Lung (tissue), 12 donors: Measurements from ENCODE around the gene SLC47A1. TPM values are rescaled to one million over a fixed set of nuclear protein-coding genes. Genes with fewer than 3 reads are reported as not detected.

ENCODE experiments used
- ATAC-seq: fragments of 200-7000 bp; cut with Tn5 transposase; one replicate; pipeline ENCODE4 v1.9.1; 2020; ENCODE audit warnings: moderate number of reproducible peaks; ENCODE audit not compliant: insufficient read depth, low FRiP score
- DNase-seq, 3 donors: peaks; one replicate each; pipeline ENCODE4 v3.0.0-alpha.2; 2013 to 2017
- H3K27ac ChIP-seq, 2 donors: one replicate each; pipeline ENCODE4 v1.5.1; 2013; ENCODE audit warnings: mild to moderate bottlenecking in 2 of 2, moderate library complexity in 2 of 2, control low read depth in 1 of 2, inconsistent platforms in 1 of 2, low read depth in 1 of 2, low read length in 1 of 2
- H3K27me3 ChIP-seq, 3 donors: one replicate each; pipeline ENCODE4 v1.5.1; 2013; ENCODE audit warnings: low read length in 2 of 3; ENCODE audit not compliant: control insufficient read depth in 3 of 3, insufficient read depth in 3 of 3
- H3K36me3 ChIP-seq, 4 donors: one replicate each; pipeline ENCODE4 v1.5.1; 2013; ENCODE audit warnings: low read length in 4 of 4, mild to moderate bottlenecking in 1 of 4, moderate library complexity in 1 of 4; ENCODE audit not compliant: control insufficient read depth in 4 of 4, insufficient read depth in 4 of 4
- H3K4me1 ChIP-seq, 5 donors: one replicate each; pipeline ENCODE4 v1.5.1; 2013; ENCODE audit warnings: low read length in 5 of 5, mild to moderate bottlenecking in 2 of 5, moderate library complexity in 1 of 5; ENCODE audit not compliant: control insufficient read depth in 5 of 5, insufficient read depth in 5 of 5
- H3K4me3 ChIP-seq: one replicate; pipeline ENCODE4 v1.5.1; 2013; ENCODE audit warnings: mild to moderate bottlenecking, control low read depth, moderate library complexity
- H3K9ac ChIP-seq, 2 donors: one replicate each; pipeline ENCODE4 v1.5.1; 2013; ENCODE audit warnings: low read length in 2 of 2, control low read depth in 1 of 2; ENCODE audit not compliant: insufficient read depth in 1 of 2
- H3K9me3 ChIP-seq, 4 donors: one replicate each; pipeline ENCODE4 v1.5.1; 2013; ENCODE audit warnings: low read length in 3 of 4, mild to moderate bottlenecking in 1 of 4, moderate library complexity in 1 of 4; ENCODE audit not compliant: control insufficient read depth in 4 of 4, insufficient read depth in 3 of 4
- WGBS, 2 donors: extraction: QIAGEN DNeasy Blood & Tissue Kit; methylation state at CpG; one replicate each; pipeline ENCODE4 v1.1.7; 2013; 5-methylcytosine and 5-hydroxymethylcytosine counted together
- polyA plus RNA-seq, 2 donors: library from polyadenylated mRNA; stranded (reverse); fragments of 200-250 nt; gene quantifications; one replicate each; pipeline ENCODE4 v1.2.1, GENCODE V29; 2013
- total RNA-seq, 2 donors: library from RNA; depleted of rRNA in 1 of 2; stranded (reverse); fragments of >200 nt in 1 of 2; gene quantifications; one replicate each; pipeline ENCODE4 v1.2.1, GENCODE V29; 2014 to 2021
- TF ChIP-seq, protein P1 (sequence below): IDR thresholded peaks from 2 replicates; pipeline ENCODE4 v1.5.1; 2012; ENCODE audit warnings: mild to moderate bottlenecking; ENCODE audit errors: control extremely low read depth, extremely low read depth
- donor health status: control.
- donor health status: control.
- donor health status: Bipolar disorder and iron deficiency.
- donor health status: healthy.
- donor health status: DM: yes; HTN: yes; CAD: no.

The SLC47A1 gene
- total and polyA plus RNA-seq, 4 donors = 0.74 to 9.4 (median 2.3) TPM

DNA sequence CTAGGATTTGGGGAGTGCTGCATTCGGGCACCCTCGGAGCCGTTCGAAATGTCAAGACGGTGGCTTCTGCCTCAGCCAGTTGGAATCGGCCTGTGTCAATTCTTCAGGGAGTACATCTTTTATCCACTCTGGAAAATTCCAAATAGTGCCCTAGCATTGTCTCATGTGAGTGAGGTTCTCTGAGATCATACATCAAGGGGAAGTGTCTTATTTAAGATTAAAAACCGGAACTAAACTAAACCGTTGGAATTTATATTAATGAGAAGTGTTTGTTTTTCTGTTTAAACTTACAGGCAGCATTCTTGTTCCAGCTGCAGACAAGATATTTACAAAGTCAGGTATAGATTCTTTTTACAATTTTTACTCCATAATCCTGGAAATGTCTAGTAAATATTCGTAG, 56.8 kb downstream of the SLC47A1 start:
- Histone ChIP-seq H3K36me3 (no peaks in the 10 kb centered on the region), H3K4me3 (no peak overlapping the region), H3K27ac (no peak overlapping the region), H3K4me1 (no peaks in the 10 kb centered on the region), H3K27me3 (no peaks in the 10 kb centered on the region), H3K9me3 (no peaks in the 10 kb centered on the region), H3K9ac (no peak overlapping the region)
- no peak for ATAC-seq
- DNase-seq = no peak
- TF ChIP-seq, protein P1, sequence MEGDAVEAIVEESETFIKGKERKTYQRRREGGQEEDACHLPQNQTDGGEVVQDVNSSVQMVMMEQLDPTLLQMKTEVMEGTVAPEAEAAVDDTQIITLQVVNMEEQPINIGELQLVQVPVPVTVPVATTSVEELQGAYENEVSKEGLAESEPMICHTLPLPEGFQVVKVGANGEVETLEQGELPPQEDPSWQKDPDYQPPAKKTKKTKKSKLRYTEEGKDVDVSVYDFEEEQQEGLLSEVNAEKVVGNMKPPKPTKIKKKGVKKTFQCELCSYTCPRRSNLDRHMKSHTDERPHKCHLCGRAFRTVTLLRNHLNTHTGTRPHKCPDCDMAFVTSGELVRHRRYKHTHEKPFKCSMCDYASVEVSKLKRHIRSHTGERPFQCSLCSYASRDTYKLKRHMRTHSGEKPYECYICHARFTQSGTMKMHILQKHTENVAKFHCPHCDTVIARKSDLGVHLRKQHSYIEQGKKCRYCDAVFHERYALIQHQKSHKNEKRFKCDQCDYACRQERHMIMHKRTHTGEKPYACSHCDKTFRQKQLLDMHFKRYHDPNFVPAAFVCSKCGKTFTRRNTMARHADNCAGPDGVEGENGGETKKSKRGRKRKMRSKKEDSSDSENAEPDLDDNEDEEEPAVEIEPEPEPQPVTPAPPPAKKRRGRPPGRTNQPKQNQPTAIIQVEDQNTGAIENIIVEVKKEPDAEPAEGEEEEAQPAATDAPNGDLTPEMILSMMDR = no peak
- WGBS, 2 donors = 68 to 69% methylated on average over 9 of the region's 9 CpGs

DNA sequence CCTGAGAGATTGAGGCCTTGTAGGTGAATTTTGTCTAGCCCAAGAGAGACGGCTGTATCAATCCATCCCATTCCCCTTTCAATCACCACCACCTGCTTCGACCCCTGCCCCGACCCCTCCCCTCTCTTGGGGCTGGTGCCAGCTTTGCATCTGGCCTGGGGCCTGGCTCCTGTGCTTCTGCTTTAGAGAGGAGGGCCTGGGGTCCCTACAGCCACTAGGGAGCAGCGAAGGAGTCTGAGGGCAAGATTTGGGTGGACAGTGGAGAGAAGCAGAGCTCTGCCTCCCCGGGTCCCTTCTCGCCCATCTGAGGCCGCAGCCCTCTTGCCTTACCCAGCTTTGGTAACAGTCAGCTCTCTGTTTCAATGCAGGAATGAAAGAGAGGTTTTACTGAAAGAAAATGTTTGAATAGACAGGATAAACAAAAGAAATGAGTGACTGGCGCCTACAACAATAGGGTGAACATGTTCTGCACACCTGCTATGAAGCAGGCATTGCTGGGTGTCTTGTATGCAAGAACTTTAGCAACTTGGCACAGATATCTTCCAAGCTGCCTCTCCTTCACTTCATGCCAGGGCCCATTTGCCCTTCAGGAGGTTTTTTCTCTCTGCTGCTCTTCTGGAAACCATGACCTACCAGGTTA, 57.4 kb downstream of the SLC47A1 start:
- no peaks in the 10 kb centered on the region for H3K27me3 ChIP-seq

DNA sequence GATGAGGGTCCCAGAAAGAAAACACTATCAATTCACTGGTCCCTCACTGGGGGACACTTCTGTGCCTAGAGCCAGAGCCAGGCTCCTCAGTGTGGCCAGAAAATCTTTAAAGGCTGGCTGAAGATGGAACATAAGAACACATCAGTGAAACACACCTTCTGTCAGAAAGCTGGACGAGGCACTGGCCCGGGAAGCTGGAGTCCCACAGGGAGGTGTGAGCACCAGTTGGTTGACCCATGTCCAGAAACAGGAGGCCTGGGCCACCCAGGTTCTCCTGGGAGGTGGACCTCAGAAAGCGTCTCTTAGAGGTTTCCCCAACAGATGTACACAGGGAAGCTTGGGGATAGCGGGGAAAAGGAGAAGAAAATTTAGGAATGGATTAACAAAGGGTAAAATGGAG, 58.7 kb downstream of the SLC47A1 start:
- no peaks in the 10 kb centered on the region for H3K9me3 ChIP-seq
- H3K4me3 ChIP-seq = no peak overlapping the region
- no peak overlapping the region for H3K9ac ChIP-seq
- H3K27me3 ChIP-seq = no peaks in the 10 kb centered on the region
- no peak for DNase-seq
- ATAC-seq = no peak
- H3K36me3 ChIP-seq = no peaks in the 10 kb centered on the region
- H3K4me1 ChIP-seq = no peaks in the 10 kb centered on the region
- TF ChIP-seq, protein P1 = no peak
- H3K27ac ChIP-seq = no peak overlapping the region
- WGBS, 2 donors = 74 to 80% methylated on average over 4 of the region's 4 CpGs

More for the DNA sequence above, 57.4 kb downstream of the SLC47A1 start:
- 77 to 81% methylated on average over 8 of the region's 8 CpGs for WGBS, 2 donors
- Histone ChIP-seq H3K36me3 (no peaks in the 10 kb centered on the region), H3K9me3 (no peaks in the 10 kb centered on the region), H3K27ac (no peak overlapping the region), H3K4me1 (no peaks in the 10 kb centered on the region), H3K4me3 (no peak overlapping the region), H3K9ac (no peak overlapping the region)
- TF ChIP-seq, protein P1 = no peak
- ATAC-seq = no peak
- DNase-seq = no peak

DNA sequence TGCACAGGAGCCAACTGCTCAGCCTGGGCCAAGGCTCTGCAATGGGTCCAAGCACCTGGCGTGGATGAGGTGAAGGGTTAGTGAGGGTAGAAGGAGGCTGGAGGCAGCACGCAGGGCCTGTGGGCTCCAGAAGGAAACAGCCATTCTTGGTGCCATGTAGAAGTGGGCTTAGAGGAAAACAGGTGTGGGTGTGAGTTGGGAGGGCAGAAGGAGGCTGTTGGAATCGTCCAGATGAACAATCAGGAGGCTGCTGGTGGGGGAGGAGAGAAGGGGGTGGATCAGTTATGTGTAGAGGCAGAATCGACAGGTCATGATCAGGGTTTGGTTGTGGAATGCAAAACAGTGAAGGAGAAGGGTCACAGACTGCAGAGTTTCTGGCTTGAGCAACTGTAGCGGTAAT, 63.2 kb downstream of the SLC47A1 start:
- Histone ChIP-seq H3K27me3 (no peaks in the 10 kb centered on the region), H3K36me3 (no peaks in the 10 kb centered on the region), H3K4me1 (no peaks in the 10 kb centered on the region), H3K4me3 (no peak overlapping the region), H3K9me3 (no peaks in the 10 kb centered on the region), H3K27ac (no peak overlapping the region), H3K9ac (no peak overlapping the region)
- WGBS, 2 donors = 82 to 85% methylated on average over 5 of the region's 5 CpGs
- ATAC-seq = no peak
- DNase-seq = no peak
- TF ChIP-seq, protein P1 = no peak
